NK-92 (cell line): ENCODE results near the gene IYD.
"Not testable (repeated sequence)": the region's sequence is repeated elsewhere in the genome, so short reads cannot be mapped to it uniquely, and the experiment has no call there.

Experiments
- DNase-seq: peaks from one replicate; lab custom pipeline; 2025; ENCODE audit not compliant: unreplicated experiment; lab: John Stamatoyannopoulos, UW

Gene IYD

GRCh38 chr6:150349546-150349945, 19.3 kb upstream of the IYD start:
- DNase-seq, result no peak

GRCh38 chr6:150352321-150353296, 16.2 kb upstream of the IYD start:
- no peak for DNase-seq

GRCh38 chr6:150353445-150353844, 15.4 kb upstream of the IYD start:
- no peak for DNase-seq

GRCh38 chr6:150354754-150355571, 13.8 kb upstream of the IYD start:
- no peak for DNase-seq

DNA sequence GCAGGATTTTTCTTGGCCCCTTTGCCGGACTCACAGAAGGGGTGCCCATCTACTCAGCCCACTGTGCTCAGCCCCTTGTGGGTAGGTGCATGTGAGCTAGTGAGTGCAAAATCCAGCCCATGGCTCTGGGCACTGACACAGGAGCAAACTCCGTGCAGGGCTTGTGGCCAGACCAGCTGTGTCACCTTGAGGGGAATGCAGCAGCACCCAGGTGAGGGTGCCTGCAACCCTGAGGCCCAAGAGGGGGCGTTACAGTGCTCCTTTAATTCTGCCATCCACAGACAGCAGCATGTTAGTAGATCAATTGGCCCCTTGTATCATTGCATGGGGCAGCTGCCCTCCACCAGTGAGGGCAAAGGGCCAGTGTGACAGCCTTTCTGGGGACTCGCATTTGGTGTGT, 12.9 kb upstream of the IYD start:
- DNase-seq, result no peak

DNA sequence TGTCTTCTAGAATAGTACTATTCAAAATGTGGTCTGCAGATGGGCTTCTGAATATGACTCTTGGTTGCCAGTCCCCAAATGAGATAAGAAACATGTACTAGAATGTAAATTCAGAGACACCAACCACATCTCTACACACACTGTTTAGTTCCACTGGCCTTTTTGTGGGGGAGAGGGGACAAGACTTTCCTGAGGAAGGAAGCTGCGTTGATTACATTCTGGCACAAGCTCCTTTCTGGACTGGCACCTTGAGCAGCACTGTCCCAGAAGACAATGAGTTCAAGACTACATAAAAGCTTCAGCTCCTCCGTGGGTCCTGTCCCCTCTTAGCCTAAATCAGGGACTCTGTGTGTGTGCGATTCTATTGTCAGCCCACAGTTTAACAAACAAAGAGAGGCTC, 6.9 kb upstream of the IYD start:
- DNase-seq, result no peak

- DNase-seq, result no peak
Measured at GRCh38 chr6:150363733-150364132, 5.1 kb upstream of the IYD start.

DNA sequence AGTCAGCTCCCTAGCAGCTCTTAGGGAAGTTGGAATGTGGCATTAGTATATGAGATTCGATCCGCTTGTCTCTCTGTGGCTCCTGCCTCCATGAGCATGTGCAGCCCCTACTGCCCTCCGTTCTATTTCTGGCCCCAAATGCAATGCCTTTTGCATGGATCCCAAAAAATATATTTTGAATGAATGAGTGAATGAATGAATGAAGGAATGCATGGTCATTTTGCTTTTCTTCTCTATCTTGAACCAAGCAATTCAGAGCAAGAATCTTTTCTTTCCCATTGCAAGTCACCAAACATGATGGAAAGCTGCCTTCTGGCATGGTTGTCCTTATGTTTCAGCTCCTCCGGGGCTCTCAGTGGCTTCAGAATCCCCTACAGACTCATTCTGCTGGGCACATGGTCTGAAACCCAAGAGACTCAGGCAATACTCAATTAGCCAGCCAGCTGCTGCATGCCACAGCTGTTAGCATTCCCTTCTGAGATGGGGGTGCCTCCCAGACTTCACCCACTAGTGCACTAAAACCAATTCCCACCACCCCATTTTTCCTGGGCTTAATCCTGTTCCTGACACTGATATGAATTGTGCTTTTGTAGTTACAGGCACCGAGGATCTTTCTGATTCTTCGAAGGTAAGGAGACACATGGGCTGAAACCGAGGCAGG, 2.6 kb upstream of the IYD start:
- DNase-seq, result no peak

GRCh38 chr6:150369408-150369807, 596 bp downstream of the IYD start:
- no peak for DNase-seq

DNA sequence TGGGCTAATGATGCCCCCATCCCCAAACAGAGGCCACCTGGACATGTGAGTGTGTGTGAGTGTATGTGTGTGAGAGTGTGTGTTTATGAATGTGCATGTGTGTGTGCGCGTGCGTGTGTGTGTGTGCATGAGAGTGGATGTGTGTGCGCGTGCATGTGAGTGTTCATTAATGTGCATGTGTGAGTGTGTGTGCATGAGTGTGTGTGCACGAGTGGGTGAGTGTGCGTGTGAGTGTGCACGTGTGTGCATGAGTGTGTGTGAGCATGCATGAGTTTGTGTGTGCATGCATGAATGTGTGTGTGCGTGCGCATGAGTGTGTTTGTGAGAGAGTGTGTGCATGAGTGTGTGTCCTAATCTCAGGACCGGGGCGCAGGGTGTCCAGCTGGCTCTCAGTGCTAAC, 1.3 kb downstream of the IYD start:
- no peak for DNase-seq

GRCh38 chr6:150371356-150371755, 2.5 kb downstream of the IYD start:
- DNase-seq, result no peak

DNA sequence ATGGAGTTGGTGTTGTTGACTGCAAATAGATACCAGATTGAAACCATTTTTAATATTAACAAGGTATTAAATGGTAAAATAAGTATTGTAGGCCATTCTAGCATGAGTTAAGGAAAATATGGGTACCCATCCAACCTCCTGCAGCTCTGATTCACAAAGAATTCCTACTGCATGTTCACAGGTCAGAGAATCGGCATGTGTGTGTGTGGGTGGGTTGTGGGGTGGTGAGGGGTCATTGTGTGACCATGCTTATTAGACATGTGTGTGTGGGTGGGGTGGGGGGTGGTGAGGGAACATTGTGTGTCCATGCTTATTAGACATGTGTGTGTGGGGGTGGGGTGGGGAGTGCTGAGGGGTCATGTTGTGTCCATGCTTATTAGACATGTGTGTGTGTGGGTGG, 3.2 kb downstream of the IYD start:
- no peak for DNase-seq

- no peak for DNase-seq
Measured at GRCh38 chr6:150373260-150373701, 4.5 kb downstream of the IYD start.

- DNase-seq, result not testable (repeated sequence)
Measured at GRCh38 chr6:150374346-150374745, 5.5 kb downstream of the IYD start.

DNA sequence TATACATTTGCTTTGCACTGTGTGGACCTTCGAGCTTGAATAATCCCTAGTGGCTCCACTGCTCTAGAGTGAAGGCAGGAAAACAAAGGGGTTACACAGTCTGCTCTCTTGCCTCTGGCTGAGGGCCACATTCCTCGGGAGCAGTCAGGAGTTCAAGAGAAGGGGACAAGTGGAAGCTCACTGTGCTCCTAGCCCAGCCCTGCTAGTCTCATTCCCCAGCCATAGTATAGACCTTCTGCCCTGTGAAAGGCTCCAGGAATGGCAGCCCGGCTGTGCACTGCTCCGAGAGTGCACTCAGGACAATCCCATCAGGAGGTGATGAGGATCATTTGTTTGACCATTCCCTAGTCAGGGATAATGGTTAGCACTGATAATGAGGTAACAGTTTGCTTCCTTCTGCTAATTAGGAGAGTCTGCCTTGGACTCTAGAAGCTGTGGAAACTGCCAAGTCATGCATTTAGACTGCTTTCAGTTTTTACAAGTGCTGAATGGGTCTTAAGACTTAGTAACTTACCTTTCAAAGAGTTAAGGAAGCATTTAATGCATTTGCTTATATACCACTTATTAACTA, 8.5 kb downstream of the IYD start:
- DNase-seq, result no peak

DNA sequence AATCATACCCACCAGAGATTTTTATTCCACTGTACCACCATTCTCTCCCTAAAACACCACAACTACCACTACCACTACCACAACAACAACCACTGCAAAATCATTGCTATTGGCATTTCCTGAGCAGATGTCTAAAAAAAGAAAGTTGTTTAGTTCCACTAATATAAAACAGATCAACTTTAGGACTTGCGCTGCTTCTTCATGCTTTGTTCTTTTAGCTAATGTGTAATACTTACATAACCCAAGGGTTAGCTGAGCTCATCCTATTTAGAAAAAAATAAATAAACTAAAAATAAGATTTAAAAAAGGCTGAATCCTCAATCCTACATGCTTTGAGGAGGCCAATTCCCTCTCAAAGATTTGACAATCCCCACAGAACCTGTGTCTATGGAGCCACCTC, 11.4 kb downstream of the IYD start:
- no peak for DNase-seq

- no peak for DNase-seq
Measured at GRCh38 chr6:150382171-150382570, 13.4 kb downstream of the IYD start.

DNA sequence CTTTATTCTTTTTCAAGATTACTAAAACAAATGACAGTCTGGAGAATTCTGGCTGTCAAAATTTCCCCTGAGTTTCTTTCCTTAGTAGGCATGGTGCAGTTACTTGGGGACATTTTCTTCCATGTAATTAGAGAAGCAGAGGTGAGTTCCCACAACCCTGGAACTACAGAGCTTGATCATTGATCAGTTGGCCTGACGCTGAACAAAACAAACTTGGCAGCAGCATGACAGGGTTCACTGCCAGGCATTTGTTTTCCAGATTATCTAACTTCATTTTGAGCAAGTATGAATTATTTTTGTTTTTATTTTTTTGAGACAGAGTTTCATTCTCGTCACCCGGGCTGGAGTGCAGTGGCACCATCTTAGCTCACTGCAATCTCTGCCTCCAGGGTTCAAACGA, 22.6 kb downstream of the IYD start:
- no peak for DNase-seq

- no peak for DNase-seq
Measured at GRCh38 chr6:150391890-150392289, 23.1 kb downstream of the IYD start.

GRCh38 chr6:150392452-150393220, 23.8 kb downstream of the IYD start:
- no peak for DNase-seq
